Amniotic stem cell (primary cell): ENCODE measurements around the gene TSPAN32.
"Not testable (repeated sequence)": the region's sequence is repeated elsewhere in the genome, so short reads cannot be mapped to it uniquely, and the experiment has no call there.

Experiments
- DNase-seq: peaks from one replicate; lab custom pipeline; 2025; lab: John Stamatoyannopoulos, UW

Gene TSPAN32

GRCh38 chr11:2342981-2343380, 41.2 kb downstream of the TSPAN32 start:
- DNase-seq = no peak

- no peak for DNase-seq
Measured at GRCh38 chr11:2343502-2343901, 41.7 kb downstream of the TSPAN32 start.

DNA sequence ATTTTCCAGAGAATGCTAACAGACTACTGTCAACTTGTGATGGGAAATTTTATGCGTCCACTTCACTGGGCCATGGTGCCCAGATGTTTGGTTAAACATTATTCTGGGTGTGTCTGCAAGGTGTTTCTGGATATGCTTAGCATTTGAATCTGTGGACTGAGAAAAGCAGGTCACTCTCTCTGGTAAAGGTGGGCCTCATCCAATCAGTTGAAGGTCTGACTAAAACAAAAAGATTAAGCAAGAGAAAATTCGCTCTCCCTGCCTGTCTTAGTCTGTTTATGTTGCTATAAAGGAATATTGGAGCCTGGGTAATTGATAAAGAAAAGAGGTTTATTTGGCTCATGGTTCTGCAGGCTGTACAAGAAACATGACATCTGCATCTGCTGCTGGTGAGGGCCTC, 43.2 kb downstream of the TSPAN32 start:
- DNase-seq = no peak

DNA sequence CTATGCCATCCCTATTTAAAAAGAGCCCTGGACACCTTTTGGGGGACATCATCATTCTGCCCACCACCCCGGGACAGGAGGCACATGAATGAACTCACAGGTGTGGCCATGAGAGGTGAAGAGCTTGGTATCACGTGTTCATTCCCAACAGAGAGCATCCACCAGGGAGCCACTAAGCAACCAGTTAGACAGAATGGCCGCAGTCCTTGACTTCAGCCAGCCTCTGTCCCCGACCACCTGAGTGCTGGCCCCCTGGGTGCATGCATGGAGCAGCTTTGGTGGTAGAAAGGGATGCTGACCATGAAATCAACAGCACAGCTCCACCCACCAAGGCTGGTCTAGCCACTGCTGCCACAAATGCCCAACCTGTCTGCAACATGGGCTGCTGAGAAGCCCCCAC, 44.2 kb downstream of the TSPAN32 start:
- no peak for DNase-seq

- DNase-seq = no peak
Measured at GRCh38 chr11:2346586-2347307, 44.9 kb downstream of the TSPAN32 start.

DNA sequence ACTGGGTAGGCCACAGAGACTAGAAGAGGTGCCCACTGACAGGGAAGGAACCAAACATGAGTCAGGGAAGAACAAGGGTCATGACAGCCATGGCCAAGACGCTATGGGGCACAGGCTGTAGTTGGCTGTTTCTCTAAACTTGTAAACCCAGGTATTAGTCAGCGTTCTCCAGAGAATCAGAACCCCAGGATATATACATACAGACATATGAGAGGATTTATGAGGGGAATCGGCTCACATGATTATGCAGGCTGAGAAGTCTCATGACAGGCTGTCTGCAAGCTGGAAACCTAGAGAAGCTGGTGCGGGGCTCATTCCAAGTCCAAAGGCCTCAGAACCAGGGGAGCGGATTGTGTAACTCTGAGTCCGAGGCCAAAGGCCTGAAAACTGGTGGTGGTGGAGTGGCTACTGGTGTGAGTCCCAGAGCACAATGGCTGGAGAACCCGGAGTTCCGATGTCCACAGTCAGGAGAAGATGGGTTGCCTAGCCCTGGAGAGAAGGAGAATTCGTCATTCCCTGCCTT, 45.6 kb downstream of the TSPAN32 start:
- DNase-seq = no peak

GRCh38 chr11:2348986-2349385, 47.2 kb downstream of the TSPAN32 start:
- DNase-seq = no peak

DNA sequence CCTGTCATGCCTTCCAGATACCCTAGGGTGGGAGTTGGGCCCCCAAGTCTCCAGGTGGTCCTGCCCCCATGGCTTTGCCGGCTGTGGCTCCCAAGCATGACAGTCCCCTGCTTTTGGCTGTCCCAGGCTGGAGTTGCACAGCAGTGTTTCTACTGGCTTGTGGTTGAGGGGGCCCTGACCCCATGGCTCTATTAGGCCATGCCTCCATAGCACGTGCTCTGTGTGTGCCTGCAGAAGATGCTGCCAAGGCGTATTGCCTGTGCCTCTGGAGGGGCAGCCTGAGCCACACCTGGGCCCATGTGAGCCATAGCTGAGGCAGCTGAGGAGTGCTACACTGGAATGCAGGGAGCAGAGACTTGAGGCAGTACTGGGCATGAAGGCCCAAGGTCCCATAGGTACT, 49.9 kb downstream of the TSPAN32 start:
- DNase-seq = no peak

DNA sequence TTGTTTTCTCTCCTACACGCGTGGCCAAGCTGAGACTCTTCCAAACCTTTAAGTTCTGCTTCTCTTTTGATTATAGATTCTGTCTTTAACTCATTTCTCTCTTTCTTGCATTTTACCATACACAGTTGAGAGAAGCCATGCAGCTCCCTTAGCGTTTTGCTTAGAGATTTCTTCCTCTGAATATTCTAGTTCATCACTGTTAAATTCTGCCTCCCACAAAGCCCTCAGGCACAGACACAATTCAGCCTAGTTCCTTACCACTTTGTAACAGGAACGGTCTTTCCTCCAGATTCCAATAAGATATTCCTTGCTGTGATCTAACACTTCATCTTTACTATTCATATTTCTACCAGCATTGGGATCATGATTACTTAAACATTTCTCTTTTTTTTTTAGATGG, 50.6 kb downstream of the TSPAN32 start:
- no peak for DNase-seq

GRCh38 chr11:2355000-2355644, 53.3 kb downstream of the TSPAN32 start:
- DNase-seq = no peak

DNA sequence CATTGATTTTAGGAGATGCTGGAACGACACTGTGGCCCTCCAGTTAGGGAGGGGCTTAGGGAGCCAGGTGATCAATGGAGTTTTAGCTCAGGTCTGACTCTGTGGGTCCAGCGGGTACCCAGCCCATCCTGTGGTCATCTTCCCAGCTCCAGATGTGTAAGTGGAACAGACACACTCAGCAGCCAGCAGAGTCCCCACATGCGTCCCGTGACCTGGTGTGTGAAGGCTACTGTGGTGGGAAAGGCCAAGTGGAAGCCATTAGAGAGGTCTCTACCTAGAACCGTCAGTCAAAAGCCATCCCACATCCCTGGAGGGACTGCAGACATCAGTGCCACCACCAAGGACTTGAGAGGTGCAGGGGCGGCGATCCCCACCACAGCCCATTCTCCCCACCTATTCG, 55.4 kb downstream of the TSPAN32 start:
- DNase-seq = no peak

- not testable (repeated sequence) for DNase-seq
Measured at GRCh38 chr11:2357651-2358050, 55.8 kb downstream of the TSPAN32 start.

GRCh38 chr11:2358754-2359442, 57.1 kb downstream of the TSPAN32 start:
- DNase-seq = no peak

DNA sequence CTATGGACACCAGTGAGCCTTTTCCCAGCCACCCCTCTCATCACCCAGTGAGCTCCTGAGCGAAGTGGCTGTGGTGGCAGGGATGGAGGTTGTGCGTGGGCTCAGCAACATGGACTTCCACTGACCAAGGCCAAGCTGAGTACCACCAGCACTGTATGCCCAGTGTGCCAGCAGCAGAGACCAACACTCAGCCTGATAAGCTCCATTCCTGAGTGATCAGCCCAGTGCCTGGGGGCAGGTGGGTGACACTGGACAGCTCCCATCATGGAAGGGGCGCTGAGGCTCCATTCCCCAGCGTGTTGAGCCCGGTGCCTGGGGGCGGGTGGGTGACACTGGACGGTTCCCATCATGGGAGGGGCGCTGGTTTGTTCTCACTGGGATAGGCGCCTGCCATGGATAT, 57.7 kb downstream of the TSPAN32 start:
- no peak for DNase-seq

DNA sequence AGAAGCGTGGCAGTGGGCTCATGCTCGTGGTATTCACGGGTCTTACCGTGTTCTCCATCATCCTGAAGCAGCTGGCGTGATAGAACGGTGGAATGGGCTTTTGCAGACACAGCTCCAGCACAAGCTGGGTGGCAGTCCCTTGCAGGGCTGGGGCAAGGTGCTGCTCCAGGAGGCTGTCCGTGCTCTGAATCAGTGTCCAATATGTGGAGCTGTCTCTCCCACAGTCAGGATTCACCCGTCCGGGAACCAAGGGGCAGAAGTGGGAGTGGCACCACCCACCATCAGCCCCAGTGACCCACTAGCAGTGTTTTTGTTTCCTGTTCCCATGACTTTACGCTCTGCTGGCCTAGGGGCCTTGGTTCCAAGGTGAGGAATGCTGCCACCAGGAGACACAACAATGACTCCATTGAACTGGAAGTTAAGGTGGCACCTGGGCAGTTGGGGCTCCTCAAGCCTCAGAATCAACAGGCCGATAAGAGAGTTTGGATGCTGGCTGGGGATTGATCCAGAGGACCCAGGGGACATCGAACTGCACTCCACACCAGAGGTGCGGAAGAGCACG, 58.3 kb downstream of the TSPAN32 start:
- DNase-seq = no peak

DNA sequence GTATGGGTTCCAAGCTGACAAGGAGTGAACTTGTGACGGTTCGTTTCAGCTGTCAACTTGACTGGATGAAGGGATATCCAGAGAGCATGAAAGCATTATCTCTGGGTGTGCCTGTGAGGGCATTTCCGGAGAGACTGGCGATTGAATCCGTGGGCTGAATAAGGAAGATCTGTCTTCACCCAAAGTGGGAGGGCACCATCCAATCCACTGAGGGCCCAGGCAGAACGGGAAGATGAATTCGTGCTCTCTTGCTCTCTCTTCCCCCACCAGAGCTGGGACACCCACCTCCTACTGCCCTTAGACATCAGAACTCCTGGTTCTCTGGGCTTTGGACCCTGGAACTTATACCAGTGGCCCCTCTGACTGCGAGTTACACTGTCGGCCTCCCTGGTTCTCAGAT, 59.8 kb downstream of the TSPAN32 start:
- no peak for DNase-seq

- DNase-seq = no peak
Measured at GRCh38 chr11:2362414-2362813, 60.6 kb downstream of the TSPAN32 start.

GRCh38 chr11:2363130-2363529, 61.3 kb downstream of the TSPAN32 start:
- DNase-seq = no peak

DNA sequence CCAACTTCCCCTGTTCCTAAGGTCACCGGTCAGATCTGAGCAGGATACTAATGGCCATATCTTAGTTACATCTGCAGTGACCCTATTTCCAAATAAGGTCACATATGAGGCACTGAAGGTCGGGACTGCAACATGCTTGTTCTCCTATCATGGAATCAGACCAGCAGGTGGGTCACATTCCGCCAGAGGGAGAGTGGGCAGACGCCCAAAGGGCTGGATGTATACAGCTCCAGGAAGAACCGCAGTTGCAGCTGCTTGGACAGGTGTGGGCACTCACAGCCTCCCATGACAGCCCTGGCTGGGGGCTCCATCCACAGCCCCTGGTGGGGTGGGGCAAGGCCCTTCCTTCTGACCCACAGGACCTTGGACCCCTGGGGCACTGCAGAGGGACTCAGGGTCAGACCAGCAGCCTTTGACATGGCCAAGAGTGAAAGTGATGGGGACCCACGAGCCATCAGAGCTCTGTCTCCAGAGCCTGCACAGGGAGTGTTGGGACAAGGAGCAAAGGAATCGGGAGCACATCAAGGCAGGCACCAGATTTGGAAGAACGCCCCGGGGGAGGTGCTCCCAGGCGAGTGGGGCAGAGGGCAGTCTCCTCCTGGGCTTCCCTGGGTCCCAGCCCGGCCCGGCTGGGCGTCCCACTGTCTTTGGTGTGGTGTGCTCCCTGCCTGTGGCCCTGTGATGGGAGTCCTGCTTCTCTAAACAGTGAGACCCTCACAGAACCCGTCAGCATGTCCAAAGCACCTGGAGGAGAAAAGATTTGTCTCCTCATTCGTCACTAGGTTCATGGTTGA, 62.0 kb downstream of the TSPAN32 start:
- DNase-seq = no peak

GRCh38 chr11:2364386-2364785, 62.6 kb downstream of the TSPAN32 start:
- DNase-seq = not testable (repeated sequence)

- DNase-seq = no peak
Measured at GRCh38 chr11:2365571-2366210, 63.9 kb downstream of the TSPAN32 start.
